CD4-positive, CD25-positive, alpha-beta regulatory T cell (primary cell): ENCODE data around the gene CNTN2. TPM values are rescaled to one million over a fixed set of nuclear protein-coding genes. Genes with fewer than 3 reads are reported as not detected.

Experiments used
- ATAC-seq, 2 donors: fragments of 150-1000 bp; cut with Tn5 transposase; one replicate each; pipeline ENCODE4 v1.10.0; 2021; ENCODE audit warnings: low read depth in 2 of 2, moderate number of reproducible peaks in 2 of 2, moderate library complexity in 1 of 2
- DNase-seq, 3 donors: peaks; one replicate each; pipeline versions ENCODE4 v3.0.0 to v3.0.0-alpha.2; 2012 to 2022; ENCODE audit warnings: mixed read lengths in 1 of 3
- H3K27ac ChIP-seq: one replicate; pipeline ENCODE4 v1.7.0; 2013; ENCODE audit warnings: mild to moderate bottlenecking, low read length; ENCODE audit not compliant: insufficient read depth, poor library complexity, severe bottlenecking
- H3K27me3 ChIP-seq: one replicate; pipeline ENCODE4 v1.7.0; 2013; ENCODE audit warnings: low read length; ENCODE audit not compliant: control insufficient read depth, insufficient read depth
- H3K36me3 ChIP-seq: one replicate; pipeline ENCODE4 v1.7.0; 2013; ENCODE audit warnings: mild to moderate bottlenecking, low read length, moderate library complexity; ENCODE audit not compliant: control insufficient read depth, insufficient read depth
- H3K4me1 ChIP-seq: 2 replicates; pipeline ENCODE4 v1.7.0; 2013; ENCODE audit warnings: mild to moderate bottlenecking, low read length; ENCODE audit not compliant: insufficient read depth, control insufficient read depth, poor library complexity, severe bottlenecking
- H3K4me3 ChIP-seq: one replicate; pipeline ENCODE4 v1.7.0; 2013; ENCODE audit warnings: low read depth, mild to moderate bottlenecking, low read length, moderate library complexity
- H3K9me3 ChIP-seq, 2 experiments: 1 replicate in 1 of 2; 2 replicates in 1 of 2; pipeline ENCODE4 v1.7.0; 2013; ENCODE audit warnings: low read length in 2 of 2, mild to moderate bottlenecking in 1 of 2, moderate library complexity in 1 of 2; ENCODE audit not compliant: control insufficient read depth in 2 of 2
- H3K27ac Mint-ChIP-seq, 3 donors: one replicate each; pipeline ENCODE4 v1.8.0; 2020 to 2022; ENCODE audit warnings: mild to moderate bottlenecking in 3 of 3, mixed read lengths in 3 of 3, moderate library complexity in 2 of 3
- H3K27me3 Mint-ChIP-seq: one replicate; pipeline ENCODE4 v1.8.0; 2022; ENCODE audit warnings: mild to moderate bottlenecking, mixed read lengths
- H3K36me3 Mint-ChIP-seq: one replicate; pipeline ENCODE4 v1.8.0; 2020; ENCODE audit warnings: mixed read lengths
- H3K4me1 Mint-ChIP-seq, 4 donors: one replicate each; pipeline ENCODE4 v1.8.0; 2020 to 2022; ENCODE audit warnings: mixed read lengths in 4 of 4, mild to moderate bottlenecking in 1 of 4
- H3K4me3 Mint-ChIP-seq, 4 donors: one replicate each; pipeline ENCODE4 v1.8.0; 2020 to 2022; ENCODE audit warnings: mild to moderate bottlenecking in 4 of 4, mixed read lengths in 4 of 4, moderate library complexity in 3 of 4
- H3K9me3 Mint-ChIP-seq, 7 donors: one replicate each; pipeline ENCODE4 v1.8.0; 2020 to 2022; ENCODE audit warnings: mixed read lengths in 7 of 7, mild to moderate bottlenecking in 3 of 7, moderate library complexity in 2 of 7
- polyA plus RNA-seq, 4 donors: library from polyadenylated mRNA; unstranded; fragments of 300-500 nt; fragmentation: Illumina TruSeq; gene quantifications; one replicate each; pipeline ENCODE4 v1.2.3, GENCODE V29; 2021
- total RNA-seq: library from RNA; stranded (reverse); gene quantifications from one replicate; pipeline ENCODE4 v1.2.3, GENCODE V29; 2022

CNTN2 gene
- total and polyA plus RNA-seq, 5 donors from 2014 or later = not detected

DNA sequence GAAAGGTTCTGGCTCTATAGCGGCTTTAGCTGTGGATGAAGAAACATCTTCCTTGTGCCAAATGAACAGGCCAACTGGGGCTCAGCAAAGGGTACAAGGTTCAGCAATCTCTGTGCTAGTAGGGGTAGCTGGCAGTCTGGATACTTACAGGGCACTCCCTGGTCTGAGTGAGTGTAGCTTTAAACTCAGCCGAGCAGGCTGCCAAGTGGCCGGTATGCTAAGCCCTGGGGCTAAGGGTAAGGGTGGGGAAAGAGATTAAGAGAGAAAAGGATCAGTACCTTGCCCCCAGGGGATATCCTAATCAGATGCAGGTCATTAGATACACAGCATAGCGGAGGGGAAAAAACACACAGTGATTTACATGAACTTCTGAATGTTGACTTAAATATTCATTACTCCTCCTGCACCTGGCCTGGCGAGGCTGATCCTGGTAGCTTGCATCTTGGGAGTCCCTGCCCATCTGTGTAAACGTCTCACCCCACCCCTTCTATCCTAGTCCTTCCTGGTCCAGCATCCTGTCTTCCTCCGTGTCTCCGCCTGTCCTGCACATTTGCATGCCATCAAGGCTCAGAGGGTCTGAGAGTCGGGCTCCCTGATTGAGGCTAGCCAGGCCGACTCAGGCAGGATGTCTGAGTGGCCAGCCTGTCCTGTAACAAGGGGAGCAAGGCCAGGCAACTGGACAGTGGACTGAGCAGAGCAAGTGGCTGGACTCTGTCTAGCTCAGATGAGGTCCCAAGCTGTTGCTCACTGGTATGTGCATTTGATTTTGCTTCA lies 39.5 kb upstream of the CNTN2 start:
- Mint-ChIP-seq H3K27ac (no peak overlapping the region), H3K4me3 (no peak overlapping the region), H3K36me3 (no peaks in the 10 kb centered on the region), H3K9me3 (no peaks in the 10 kb centered on the region), H3K27me3 (peaks cover 4% of the 10 kb centered on the region), H3K4me1 (no peaks in the 10 kb centered on the region)
- no peaks in the 10 kb centered on the region for H3K4me1 ChIP-seq
- peaks cover 4% of the 10 kb centered on the region for H3K27me3 ChIP-seq
- H3K27ac ChIP-seq = no peak overlapping the region
- H3K4me3 ChIP-seq = no peak overlapping the region
- H3K36me3 ChIP-seq = no peaks in the 10 kb centered on the region
- ATAC-seq (no peak), DNase-seq (no peak)
- no peaks in the 10 kb centered on the region for H3K9me3 ChIP-seq

DNA sequence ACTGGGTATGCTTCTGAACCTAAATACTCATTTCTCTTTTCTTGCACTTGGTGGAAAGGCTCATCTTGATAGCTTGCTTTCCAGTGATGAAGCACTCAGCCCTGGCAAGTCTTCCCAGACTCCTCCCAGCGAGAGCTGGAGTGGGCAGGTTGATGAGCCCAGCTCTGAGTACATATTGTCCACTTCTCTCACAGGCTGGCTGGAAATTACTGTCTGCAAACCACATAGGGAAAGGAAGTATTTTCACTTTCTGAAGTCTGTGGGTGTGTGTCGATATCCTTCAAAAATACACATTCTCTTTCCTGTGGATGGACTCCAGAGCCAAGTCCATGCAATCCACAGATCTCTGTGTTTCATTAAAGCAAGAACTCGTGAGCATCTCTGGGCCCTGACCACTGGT lies 38.7 kb upstream of the CNTN2 start:
- H3K27me3 ChIP-seq = peaks cover 4% of the 10 kb centered on the region
- Mint-ChIP-seq H3K27ac (no peak overlapping the region), H3K27me3 (peaks cover 4% of the 10 kb centered on the region), H3K36me3 (no peaks in the 10 kb centered on the region), H3K9me3 (no peaks in the 10 kb centered on the region), H3K4me3 (no peak overlapping the region), H3K4me1 (no peaks in the 10 kb centered on the region)
- H3K4me1 ChIP-seq = no peaks in the 10 kb centered on the region
- H3K4me3 ChIP-seq = no peak overlapping the region
- H3K9me3 ChIP-seq = no peaks in the 10 kb centered on the region
- ATAC-seq (no peak), DNase-seq (no peak)
- no peak overlapping the region for H3K27ac ChIP-seq
- no peaks in the 10 kb centered on the region for H3K36me3 ChIP-seq

DNA sequence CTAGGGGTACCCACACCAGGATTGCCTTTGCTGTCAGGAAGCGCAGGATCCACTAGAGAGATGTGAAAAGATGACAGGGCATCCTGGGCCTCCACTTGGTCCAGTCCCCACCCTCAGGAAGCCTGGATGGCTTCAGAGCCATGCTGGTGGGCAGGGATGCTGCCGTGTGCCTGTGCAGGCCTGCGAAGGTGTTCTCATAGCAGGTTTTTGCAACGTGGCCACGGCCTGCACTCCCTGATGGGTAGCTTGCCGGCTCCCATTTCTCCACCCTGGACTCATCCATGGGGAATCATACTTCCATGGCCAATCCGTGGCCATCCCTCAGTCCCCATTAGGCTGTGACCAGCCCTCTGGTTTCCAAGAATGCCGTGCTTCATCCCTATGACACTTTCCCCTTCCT lies 34.1 kb upstream of the CNTN2 start:
- no peak for ATAC-seq
- no peaks in the 10 kb centered on the region for H3K36me3 ChIP-seq
- Mint-ChIP-seq H3K36me3 (no peaks in the 10 kb centered on the region), H3K27ac (peak overlapping the region in 1 of 3 donors; percentile 74), H3K27me3 (peaks cover 10% of the 10 kb centered on the region), H3K9me3 (peaks cover 0 to 2% (median 0%) of the 10 kb centered on the region in 7 donors), H3K4me1 (no peaks in the 10 kb centered on the region), H3K4me3 (no peak overlapping the region)
- no peaks in the 10 kb centered on the region for H3K4me1 ChIP-seq
- no peak overlapping the region for H3K27ac ChIP-seq
- DNase-seq = no peak
- no peak overlapping the region for H3K4me3 ChIP-seq
- H3K9me3 ChIP-seq = no peaks in the 10 kb centered on the region
- peaks cover 4% of the 10 kb centered on the region for H3K27me3 ChIP-seq

DNA sequence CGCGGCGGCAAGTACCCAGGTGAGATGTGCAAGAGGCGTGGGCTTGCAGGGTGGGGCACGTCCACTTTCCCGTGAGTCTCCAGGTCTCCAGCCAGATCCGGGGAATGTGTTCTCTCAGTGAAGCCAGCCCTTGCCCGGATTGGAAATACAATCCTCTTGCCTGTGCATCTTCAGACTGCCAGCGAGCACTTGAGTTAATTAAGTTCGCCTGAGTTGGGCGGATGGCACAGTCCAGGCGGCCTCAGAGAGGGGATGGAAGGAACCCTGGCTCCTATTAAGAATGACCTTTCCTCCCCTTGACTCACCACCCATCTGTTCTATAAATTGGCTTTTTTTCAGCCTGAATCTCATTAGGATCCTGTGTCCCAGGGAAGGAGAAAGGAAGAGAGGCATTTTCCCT lies 33.3 kb upstream of the CNTN2 start:
- Histone ChIP-seq H3K27ac (no peak overlapping the region), H3K4me3 (no peak overlapping the region), H3K9me3 (no peaks in the 10 kb centered on the region), H3K36me3 (no peaks in the 10 kb centered on the region), H3K27me3 (peaks cover 4% of the 10 kb centered on the region), H3K4me1 (no peaks in the 10 kb centered on the region)
- peaks cover 0 to 2% (median 0%) of the 10 kb centered on the region in 7 donors for H3K9me3 Mint-ChIP-seq
- H3K36me3 Mint-ChIP-seq = no peaks in the 10 kb centered on the region
- H3K27me3 Mint-ChIP-seq = peaks cover 13% of the 10 kb centered on the region
- ATAC-seq (no peak), DNase-seq (no peak)
- no peak overlapping the region for H3K27ac Mint-ChIP-seq
- no peak overlapping the region for H3K4me3 Mint-ChIP-seq
- no peaks in the 10 kb centered on the region for H3K4me1 Mint-ChIP-seq

DNA sequence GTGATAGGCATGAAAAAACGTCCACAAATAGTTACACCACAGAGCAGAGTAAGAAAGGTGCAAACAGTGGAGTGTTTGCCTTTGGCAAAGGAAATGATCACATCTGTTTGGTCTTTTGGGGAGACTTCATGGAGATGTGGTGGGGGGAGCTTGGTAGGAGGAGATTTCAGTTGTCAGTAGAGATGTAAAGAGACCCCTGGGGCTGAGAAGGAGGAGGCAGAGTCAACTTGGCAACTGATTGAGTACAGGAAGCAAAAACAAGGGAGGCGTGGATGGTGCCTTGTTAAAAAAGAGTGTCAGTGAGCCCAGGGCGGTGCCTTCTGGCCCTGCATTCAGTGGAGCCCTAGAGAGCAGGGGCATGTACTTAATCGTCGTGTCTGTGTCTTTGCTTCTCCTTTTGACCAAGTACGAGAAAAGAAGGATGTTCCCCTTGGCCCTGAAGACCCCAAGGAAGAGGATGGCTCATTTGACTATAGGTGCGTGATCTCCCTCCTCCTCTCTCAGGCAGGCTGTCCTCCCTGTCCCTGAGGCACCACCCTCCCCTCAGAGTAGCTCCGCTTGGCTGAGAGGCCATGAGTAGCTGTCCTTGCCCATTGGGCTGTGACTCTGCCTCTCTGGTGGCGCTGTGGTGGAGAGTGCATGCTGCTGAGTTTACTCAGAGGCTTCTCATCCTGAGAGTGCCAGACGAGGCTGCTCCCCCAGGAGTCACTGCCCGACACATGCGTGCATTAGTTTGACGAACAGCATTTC lies 30.4 kb upstream of the CNTN2 start:
- H3K36me3 Mint-ChIP-seq = no peaks in the 10 kb centered on the region
- H3K27me3 ChIP-seq = no peaks in the 10 kb centered on the region
- no peak overlapping the region for H3K27ac ChIP-seq
- H3K4me1 ChIP-seq = no peaks in the 10 kb centered on the region
- no peak overlapping the region for H3K27ac Mint-ChIP-seq
- DNase-seq = no peak
- H3K36me3 ChIP-seq = no peaks in the 10 kb centered on the region
- no peak for ATAC-seq
- H3K9me3 ChIP-seq = no peaks in the 10 kb centered on the region
- no peak overlapping the region for H3K4me3 Mint-ChIP-seq
- no peaks in the 10 kb centered on the region for H3K4me1 Mint-ChIP-seq
- peaks cover 11% of the 10 kb centered on the region for H3K27me3 Mint-ChIP-seq
- H3K4me3 ChIP-seq = no peak overlapping the region
- H3K9me3 Mint-ChIP-seq = peaks cover 0 to 2% (median 0%) of the 10 kb centered on the region in 7 donors

- H3K27ac ChIP-seq = no peak overlapping the region
- Mint-ChIP-seq H3K4me1 (no peaks in the 10 kb centered on the region), H3K9me3 (peaks cover 0 to 2% (median 0%) of the 10 kb centered on the region in 7 donors), H3K27ac (no peak overlapping the region), H3K36me3 (no peaks in the 10 kb centered on the region), H3K4me3 (no peak overlapping the region), H3K27me3 (peaks cover 11% of the 10 kb centered on the region)
- H3K4me3 ChIP-seq = no peak overlapping the region
- H3K4me1 ChIP-seq = no peaks in the 10 kb centered on the region
- ATAC-seq (no peak), DNase-seq (no peak)
- H3K9me3 ChIP-seq = no peaks in the 10 kb centered on the region
- H3K36me3 ChIP-seq = no peaks in the 10 kb centered on the region
- H3K27me3 ChIP-seq = no peaks in the 10 kb centered on the region
Observed at GRCh38 chr1:205013683-205014367, 29.2 kb upstream of the CNTN2 start.

DNA sequence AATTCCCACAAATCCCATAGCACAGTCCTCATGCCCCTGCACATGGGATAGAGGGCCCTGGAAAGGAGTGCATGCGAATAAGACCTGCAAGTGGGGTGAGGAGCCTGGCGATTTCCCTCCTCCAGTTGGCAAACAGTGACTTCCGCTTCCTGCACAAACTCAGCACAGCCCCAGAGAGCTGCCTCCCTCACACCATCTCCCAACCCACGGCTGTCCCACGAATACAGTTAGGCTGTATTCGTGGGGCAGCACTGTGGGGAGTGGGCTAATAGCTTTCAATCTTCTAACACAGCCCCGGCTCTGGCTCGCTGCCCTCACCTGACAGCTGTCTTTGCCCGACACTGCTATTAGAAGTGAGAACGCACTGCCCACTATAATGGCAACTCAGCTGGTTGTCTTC lies 28.2 kb upstream of the CNTN2 start:
- Histone ChIP-seq H3K9me3 (no peaks in the 10 kb centered on the region), H3K27me3 (no peaks in the 10 kb centered on the region), H3K27ac (no peak overlapping the region), H3K4me3 (no peak overlapping the region), H3K36me3 (no peaks in the 10 kb centered on the region), H3K4me1 (no peaks in the 10 kb centered on the region)
- no peaks in the 10 kb centered on the region for H3K4me1 Mint-ChIP-seq
- no peak overlapping the region for H3K4me3 Mint-ChIP-seq
- no peak for DNase-seq
- no peak for ATAC-seq
- no peaks in the 10 kb centered on the region for H3K36me3 Mint-ChIP-seq
- no peak overlapping the region for H3K27ac Mint-ChIP-seq
- peaks cover 0 to 2% (median 0%) of the 10 kb centered on the region in 7 donors for H3K9me3 Mint-ChIP-seq
- H3K27me3 Mint-ChIP-seq = peaks cover 11% of the 10 kb centered on the region
